Measurements from ENCODE around the gene PHLDA1. TPM values are rescaled to one million over a fixed set of nuclear protein-coding genes. Genes with fewer than 3 reads are reported as not detected.

PHLDA1 gene
- polyA plus RNA-seq, 1 donor (not counting 4 experiments of a cell fraction or from before 2014, with no cell fraction given), result 144 TPM

DNA sequence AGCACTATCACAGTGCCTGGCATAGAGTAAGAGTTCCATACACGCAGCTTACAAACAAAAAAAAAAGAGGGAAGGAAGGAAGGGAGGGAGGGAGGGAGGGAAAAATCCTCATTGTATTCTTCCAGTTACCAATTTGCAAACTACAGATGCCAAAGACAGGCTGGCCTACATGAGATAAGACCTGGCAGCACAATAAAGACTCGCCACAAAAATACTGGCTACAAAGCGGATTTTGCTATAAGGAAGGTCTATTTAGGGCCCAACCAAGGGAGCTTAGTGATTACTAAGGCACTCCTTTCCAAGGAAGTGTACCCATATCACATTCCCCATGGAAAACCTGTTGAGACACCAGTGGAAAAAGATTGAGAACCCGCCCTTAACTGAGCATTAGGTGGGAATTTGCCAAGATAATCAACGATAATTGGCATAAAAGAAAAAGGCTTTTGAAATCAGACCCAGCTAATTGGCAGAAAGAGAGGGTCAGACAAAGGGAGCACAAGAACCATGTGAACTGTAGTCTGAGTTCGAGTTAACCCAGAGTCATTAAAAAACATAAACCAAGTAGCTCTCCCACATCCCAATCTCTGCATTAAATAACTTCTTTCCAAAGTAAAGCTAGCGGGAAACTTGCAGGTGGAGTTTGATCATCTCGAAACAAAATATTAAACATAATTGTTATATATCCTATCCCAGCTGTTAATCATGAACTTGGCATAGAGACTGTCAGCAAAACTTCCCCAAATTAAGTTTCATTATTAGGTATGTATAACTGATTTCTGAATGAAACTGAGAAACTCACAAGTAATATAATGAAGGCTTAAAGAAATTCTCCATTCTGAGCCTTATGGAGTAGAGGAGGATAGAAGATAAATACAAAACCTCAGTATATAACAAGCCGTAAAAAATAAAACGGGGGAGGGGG lies 50.1 kb downstream of the PHLDA1 start:
- Histone ChIP-seq H3K36me3 (ENCODE audit: control insufficient read depth in 2 of 2, extremely low read depth in 1 of 2, insufficient read depth in 2 of 2, low read length in 2 of 2) (no peaks in the 10 kb centered on the region), H3K27me3 (ENCODE audit: control insufficient read depth, extremely low read depth, insufficient read depth, low read length) (no peaks in the 10 kb centered on the region), H2AFZ (ENCODE audit: control insufficient read depth, low read length) (no peak overlapping the region), H3K4me2 (ENCODE audit: control insufficient read depth, extremely low read depth, insufficient read depth, low read depth, low read length) (no peak overlapping the region), H3K9me3 (ENCODE audit: control insufficient read depth, low read depth, low read length) (no peaks in the 10 kb centered on the region), H3K9ac (ENCODE audit: control insufficient read depth, extremely low read depth, insufficient read depth, low read length) (no peak overlapping the region), H4K20me1 (ENCODE audit: control insufficient read depth, extremely low read depth, insufficient read depth, low read length) (no peaks in the 10 kb centered on the region), H3K79me2 (ENCODE audit: control insufficient read depth, insufficient read depth, low read length) (no peaks in the 10 kb centered on the region), H3K27ac (ENCODE audit: control insufficient read depth, insufficient read depth, low read length) (no peak overlapping the region), H3K9me1 (ENCODE audit: control insufficient read depth, extremely low read depth, insufficient read depth, low read length) (no peaks in the 10 kb centered on the region), H3K4me1 (ENCODE audit: control insufficient read depth, extremely low read depth, insufficient read depth, low read length) (peaks cover 39% of the 10 kb centered on the region), H3K4me3 (ENCODE audit: control insufficient read depth in 2 of 3, extremely low read depth in 1 of 3, insufficient read depth in 2 of 3, low read depth in 1 of 3, low read length in 3 of 3) (no peak overlapping the region)
- TF ChIP-seq, protein P1, sequence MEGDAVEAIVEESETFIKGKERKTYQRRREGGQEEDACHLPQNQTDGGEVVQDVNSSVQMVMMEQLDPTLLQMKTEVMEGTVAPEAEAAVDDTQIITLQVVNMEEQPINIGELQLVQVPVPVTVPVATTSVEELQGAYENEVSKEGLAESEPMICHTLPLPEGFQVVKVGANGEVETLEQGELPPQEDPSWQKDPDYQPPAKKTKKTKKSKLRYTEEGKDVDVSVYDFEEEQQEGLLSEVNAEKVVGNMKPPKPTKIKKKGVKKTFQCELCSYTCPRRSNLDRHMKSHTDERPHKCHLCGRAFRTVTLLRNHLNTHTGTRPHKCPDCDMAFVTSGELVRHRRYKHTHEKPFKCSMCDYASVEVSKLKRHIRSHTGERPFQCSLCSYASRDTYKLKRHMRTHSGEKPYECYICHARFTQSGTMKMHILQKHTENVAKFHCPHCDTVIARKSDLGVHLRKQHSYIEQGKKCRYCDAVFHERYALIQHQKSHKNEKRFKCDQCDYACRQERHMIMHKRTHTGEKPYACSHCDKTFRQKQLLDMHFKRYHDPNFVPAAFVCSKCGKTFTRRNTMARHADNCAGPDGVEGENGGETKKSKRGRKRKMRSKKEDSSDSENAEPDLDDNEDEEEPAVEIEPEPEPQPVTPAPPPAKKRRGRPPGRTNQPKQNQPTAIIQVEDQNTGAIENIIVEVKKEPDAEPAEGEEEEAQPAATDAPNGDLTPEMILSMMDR (optimal IDR thresholded peaks at IDR 0.05 in 1 of 3, IDR thresholded peaks at IDR 0.05 in 1 of 3, conservative IDR thresholded peaks at IDR 0.05 in 1 of 3; ENCODE audit: extremely low read depth in 1 of 3, insufficient read depth in 2 of 3, low read length in 3 of 3), result no peak
- TF ChIP-seq EZH2 (IDR thresholded peaks at IDR 0.05; ENCODE audit: low read length), result no peak
- FAIRE-seq, result no peak
- DNase-seq (ENCODE audit: low read depth, low spot score), result no peak
- dilution Hi-C loops (cut with MboI; ENCODE audit: extremely low pct_ligation_motif_present, low sequenced_read_pairs), result no loop called here

DNA sequence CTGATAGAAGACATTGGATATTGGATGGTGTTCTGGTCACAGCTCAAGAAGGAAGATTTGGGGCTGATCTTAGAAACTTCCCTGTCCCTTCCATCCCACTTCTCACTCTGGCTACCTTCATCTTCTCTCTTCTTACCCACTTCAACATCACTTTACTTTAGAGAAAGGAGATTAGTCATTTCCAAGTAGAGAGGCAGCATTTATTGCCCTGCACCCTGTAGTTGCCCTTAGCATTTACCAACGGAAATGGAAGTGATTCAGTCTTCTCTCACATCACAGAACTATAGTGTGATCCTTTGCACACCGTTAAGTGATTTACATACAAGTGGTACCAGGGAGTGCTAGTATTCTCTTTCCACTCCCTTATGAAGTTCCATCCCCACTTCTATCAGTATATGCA lies 52.4 kb downstream of the PHLDA1 start:
- Histone ChIP-seq H3K9me3 (ENCODE audit: control insufficient read depth, low read depth, low read length) (no peaks in the 10 kb centered on the region), H3K27ac (ENCODE audit: control insufficient read depth, insufficient read depth, low read length) (peak overlapping the region; percentile 95), H3K36me3 (ENCODE audit: control insufficient read depth in 2 of 2, extremely low read depth in 1 of 2, insufficient read depth in 2 of 2, low read length in 2 of 2) (no peaks in the 10 kb centered on the region), H3K4me1 (ENCODE audit: control insufficient read depth, extremely low read depth, insufficient read depth, low read length) (peaks cover 39% of the 10 kb centered on the region), H3K27me3 (ENCODE audit: control insufficient read depth, extremely low read depth, insufficient read depth, low read length) (no peaks in the 10 kb centered on the region), H3K9me1 (ENCODE audit: control insufficient read depth, extremely low read depth, insufficient read depth, low read length) (no peaks in the 10 kb centered on the region), H3K9ac (ENCODE audit: control insufficient read depth, extremely low read depth, insufficient read depth, low read length) (peak overlapping the region; percentile 64), H2AFZ (ENCODE audit: control insufficient read depth, low read length) (no peak overlapping the region), H3K4me3 (ENCODE audit: control insufficient read depth in 2 of 3, extremely low read depth in 1 of 3, insufficient read depth in 2 of 3, low read depth in 1 of 3, low read length in 3 of 3) (no peak overlapping the region), H3K4me2 (ENCODE audit: control insufficient read depth, extremely low read depth, insufficient read depth, low read depth, low read length) (peak overlapping the region; percentile 51), H4K20me1 (ENCODE audit: control insufficient read depth, extremely low read depth, insufficient read depth, low read length) (no peaks in the 10 kb centered on the region), H3K79me2 (ENCODE audit: control insufficient read depth, insufficient read depth, low read length) (no peaks in the 10 kb centered on the region)
- DNase-seq (ENCODE audit: low read depth, low spot score), result no peak
- TF ChIP-seq EZH2 (IDR thresholded peaks at IDR 0.05; ENCODE audit: low read length), result no peak
- TF ChIP-seq, protein P1 (optimal IDR thresholded peaks at IDR 0.05 in 1 of 3, IDR thresholded peaks at IDR 0.05 in 1 of 3, conservative IDR thresholded peaks at IDR 0.05 in 1 of 3; ENCODE audit: extremely low read depth in 1 of 3, insufficient read depth in 2 of 3, low read length in 3 of 3), result no peak
- dilution Hi-C loops (cut with MboI; ENCODE audit: extremely low pct_ligation_motif_present, low sequenced_read_pairs), result no loop called here
- FAIRE-seq, result peak; percentile 74

All from keratinocyte (primary cell).